ENCODE data around the gene NFAM1. TPM values are rescaled to one million over a fixed set of nuclear protein-coding genes. Genes with fewer than 3 reads are reported as not detected.
A peak's percentile ranks its signal among the peaks of the same experiment; 100 is the strongest.

The NFAM1 gene
- total RNA-seq, 2 experiments from 2014 or later, result 0.11 to 0.21 TPM

DNA sequence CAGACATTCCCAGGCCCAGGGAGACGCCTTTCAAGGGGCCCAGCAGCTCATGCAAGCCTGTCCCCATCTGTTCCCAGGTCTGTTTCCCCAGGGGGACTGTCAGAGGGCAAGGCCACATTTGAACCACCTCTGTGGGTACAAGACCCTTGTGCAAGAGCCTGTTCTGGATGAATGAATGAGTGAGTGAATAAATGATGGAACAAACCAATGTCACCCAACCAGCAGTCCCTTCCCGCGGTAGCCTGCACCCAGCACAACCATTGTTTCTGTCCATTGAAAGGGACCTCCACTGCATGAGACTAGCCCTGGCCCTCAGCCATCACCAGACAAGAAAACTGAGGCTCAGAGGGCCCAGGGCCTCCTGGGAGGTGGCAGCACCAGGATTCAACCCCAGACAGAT is 92.1 kb downstream of the NFAM1 start:
- ChIA-PET POLR2A (interaction anchor here (0.8 kb wide), 1 partner anchor 15 kb away, joined by 4 read pairs; no protein-coding TSS in a partner anchor), CTCF (interaction anchor here (0.7 kb wide), 1 partner anchor 77 kb away, joined by 3 read pairs; no protein-coding TSS in a partner anchor)
- DNase-seq (no peak), ATAC-seq (no peak)
- Mint-ChIP-seq H3K9me3 (ENCODE audit: low read depth) (no peaks in the 10 kb centered on the region), H3K27me3 (no peaks in the 10 kb centered on the region), H3K36me3 (ENCODE audit: low read depth) (no peaks in the 10 kb centered on the region), H3K4me3 (no peak overlapping the region), H3K27ac (no peak overlapping the region), H3K4me1 (peaks cover 13% of the 10 kb centered on the region)
- intact Hi-C loops (cut with DNase I, micrococcal nuclease), result no loop called here

DNA sequence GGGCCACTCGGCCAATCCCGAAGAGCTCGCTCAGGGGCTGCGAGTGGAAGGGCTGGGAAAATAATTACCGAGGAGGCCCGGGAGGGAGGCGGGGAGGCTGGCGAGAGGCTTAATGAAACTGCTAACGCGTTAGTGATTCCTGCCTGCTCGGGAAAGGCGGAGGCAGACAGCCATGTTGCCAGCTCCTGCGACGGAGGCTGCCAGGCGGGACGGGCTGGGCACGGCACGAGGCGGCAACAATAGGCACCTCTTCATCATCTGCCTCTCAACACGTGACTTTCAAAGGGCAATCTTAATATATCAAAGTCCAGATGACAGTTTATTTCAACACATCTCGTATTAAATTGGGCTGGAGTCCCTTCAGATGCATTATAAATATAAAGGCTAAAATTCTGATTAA is 93.7 kb downstream of the NFAM1 start:
- H3K36me3 Mint-ChIP-seq (ENCODE audit: low read depth), result no peaks in the 10 kb centered on the region
- no peaks in the 10 kb centered on the region for H3K27me3 Mint-ChIP-seq
- H3K4me3 Mint-ChIP-seq, result no peak overlapping the region
- intact Hi-C loops (cut with DNase I, micrococcal nuclease), result no loop called here
- ChIA-PET POLR2A (no interaction called here), CTCF (no interaction called here)
- H3K9me3 Mint-ChIP-seq (ENCODE audit: low read depth), result no peaks in the 10 kb centered on the region
- H3K4me1 Mint-ChIP-seq, result peaks cover 17% of the 10 kb centered on the region
- DNase-seq (no peak), ATAC-seq (no peak)
- H3K27ac Mint-ChIP-seq, result no peak overlapping the region

DNA sequence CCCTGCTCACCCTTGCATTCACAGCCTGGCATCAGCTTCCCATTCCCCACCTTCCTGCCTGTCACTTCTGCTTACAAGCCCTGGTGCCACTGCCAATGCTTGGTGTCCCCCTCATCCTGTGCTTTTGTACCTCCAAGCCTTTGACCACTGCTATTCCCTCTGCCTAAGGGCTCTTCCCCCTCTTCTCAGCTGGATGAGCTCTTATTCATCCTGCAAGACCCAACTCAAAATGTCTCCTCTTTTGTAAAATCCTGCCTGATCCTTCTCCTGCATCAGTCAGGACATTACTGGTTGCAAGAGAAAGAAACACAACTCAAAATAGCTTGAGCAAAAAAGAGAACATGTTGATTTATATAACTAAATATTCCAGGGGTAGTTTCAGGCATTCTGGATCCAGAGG is 94.8 kb downstream of the NFAM1 start:
- H3K27ac Mint-ChIP-seq, result no peak overlapping the region
- H3K9me3 Mint-ChIP-seq (ENCODE audit: low read depth), result no peaks in the 10 kb centered on the region
- no peak overlapping the region for H3K4me3 Mint-ChIP-seq
- ATAC-seq, result no peak
- no peaks in the 10 kb centered on the region for H3K36me3 Mint-ChIP-seq (ENCODE audit: low read depth)
- intact Hi-C loops (cut with DNase I, micrococcal nuclease), result no loop called here
- POLR2A ChIA-PET, result no interaction called here
- no peaks in the 10 kb centered on the region for H3K27me3 Mint-ChIP-seq
- peaks cover 19% of the 10 kb centered on the region for H3K4me1 Mint-ChIP-seq
- DNase-seq, result no peak
- CTCF ChIA-PET, result interaction anchor here (0.5 kb wide), 2 partner anchors 15 to 87 kb away, joined by 3 read pairs; no protein-coding TSS in a partner anchor

DNA sequence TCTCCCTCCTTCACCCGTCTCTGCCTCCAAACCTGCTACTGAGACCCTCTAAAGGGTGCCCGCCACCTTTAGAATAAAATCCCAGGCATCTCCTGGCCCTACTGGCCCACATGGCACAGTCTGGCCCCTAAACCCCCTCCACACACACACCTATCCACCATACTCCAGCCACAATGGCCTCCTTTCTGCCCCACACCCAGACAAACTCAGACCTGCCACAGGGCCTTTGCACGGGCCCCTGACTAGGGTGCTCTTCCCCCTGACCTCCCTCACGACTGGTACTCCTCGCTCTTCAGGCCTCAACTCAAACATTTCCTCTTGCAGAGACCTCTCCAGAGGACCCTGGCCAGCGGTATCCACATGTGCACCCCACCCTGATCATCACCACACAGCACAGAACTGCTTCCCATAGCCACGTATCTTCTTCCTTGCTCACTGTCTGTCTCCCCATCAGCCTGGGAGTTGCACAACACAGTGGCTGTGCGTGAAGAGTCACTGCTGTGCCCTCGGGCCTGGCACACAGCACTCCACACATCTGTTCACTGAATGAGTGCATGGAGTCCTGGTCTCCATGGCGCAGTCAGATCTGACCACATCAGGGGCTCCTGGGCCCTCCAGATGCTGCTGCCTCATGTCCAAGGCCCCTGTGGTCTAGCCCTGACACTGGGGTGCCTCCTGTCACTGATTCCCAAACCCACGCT is 95.5 kb downstream of the NFAM1 start:
- Mint-ChIP-seq H3K36me3 (ENCODE audit: low read depth) (no peaks in the 10 kb centered on the region), H3K4me1 (peaks cover 13% of the 10 kb centered on the region), H3K9me3 (ENCODE audit: low read depth) (no peaks in the 10 kb centered on the region), H3K27me3 (no peaks in the 10 kb centered on the region), H3K27ac (no peak overlapping the region), H3K4me3 (no peak overlapping the region)
- POLR2A ChIA-PET, result no interaction called here
- CTCF ChIA-PET, result interaction anchor here (0.5 kb wide), 1 partner anchor 88 kb away, joined by 3 read pairs; no protein-coding TSS in a partner anchor
- intact Hi-C loops (cut with DNase I, micrococcal nuclease), result no loop called here
- DNase-seq (no peak), ATAC-seq (no peak)

DNA sequence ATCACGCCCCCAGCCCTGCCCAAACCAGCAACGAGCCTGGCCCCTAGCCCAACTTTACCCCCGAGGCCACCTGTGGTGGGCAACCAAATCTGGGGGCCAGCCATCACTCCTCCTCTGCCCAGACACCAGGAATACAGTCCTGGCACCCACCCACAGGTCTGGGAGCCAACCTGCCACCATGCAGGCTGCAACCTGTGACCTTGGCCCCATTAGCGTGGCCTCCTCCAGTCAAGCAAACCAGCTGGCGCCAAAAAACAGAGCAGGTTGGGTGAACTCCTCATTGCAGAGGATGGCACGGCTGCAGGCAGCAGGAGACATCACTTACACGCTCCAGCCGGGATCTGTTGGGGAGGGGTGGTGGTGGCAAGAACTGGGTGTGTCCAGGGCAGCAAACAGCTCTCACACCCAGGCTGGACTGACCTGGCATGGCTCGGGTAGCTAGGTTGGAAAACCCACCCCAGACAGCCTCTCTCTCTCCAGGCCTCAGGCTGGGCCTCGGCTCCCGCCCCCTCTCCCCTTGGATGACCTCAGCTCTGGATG is 96.3 kb downstream of the NFAM1 start:
- Mint-ChIP-seq H3K36me3 (ENCODE audit: low read depth) (no peaks in the 10 kb centered on the region), H3K27me3 (no peaks in the 10 kb centered on the region), H3K27ac (no peak overlapping the region), H3K9me3 (ENCODE audit: low read depth) (no peaks in the 10 kb centered on the region), H3K4me1 (peaks cover 14% of the 10 kb centered on the region), H3K4me3 (no peak overlapping the region)
- ChIA-PET CTCF (interaction anchor here (0.6 kb wide), 1 partner anchor 412 kb away, joined by 3 read pairs; no protein-coding TSS in a partner anchor), POLR2A (no interaction called here)
- intact Hi-C loops (cut with DNase I, micrococcal nuclease), result no loop called here
- DNase-seq (no peak), ATAC-seq (no peak)

DNA sequence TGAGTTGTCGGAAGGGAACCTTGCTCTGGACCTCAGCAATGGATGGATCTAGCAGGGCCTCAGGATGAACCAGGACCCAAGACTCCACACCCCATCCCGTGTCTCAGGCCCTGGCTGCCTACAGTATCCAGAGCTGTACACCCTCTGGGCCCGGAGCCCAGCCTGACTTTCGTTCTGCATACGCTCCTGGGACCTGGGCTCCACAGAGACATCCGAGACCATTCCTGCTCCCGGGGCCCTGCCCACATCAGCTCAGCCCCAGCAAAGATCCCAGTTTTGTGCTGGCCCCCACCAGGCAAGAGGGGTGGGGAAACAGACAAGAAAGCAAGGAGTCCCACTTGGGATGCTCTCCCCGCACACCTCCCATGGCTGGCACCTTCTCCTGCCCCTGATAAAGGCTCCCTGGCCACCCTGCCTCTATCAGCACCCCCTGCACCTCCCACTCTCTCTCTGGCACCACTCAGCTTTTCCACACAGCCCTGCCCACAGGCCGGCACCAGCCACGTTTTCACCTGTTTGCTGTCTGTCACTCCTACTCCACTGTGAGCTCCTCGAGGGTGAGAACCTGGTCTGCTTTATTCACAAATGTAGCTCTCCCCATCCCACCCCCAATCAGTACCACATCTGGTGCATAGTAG is 97.2 kb downstream of the NFAM1 start:
- H3K27ac Mint-ChIP-seq, result no peak overlapping the region
- H3K36me3 Mint-ChIP-seq (ENCODE audit: low read depth), result no peaks in the 10 kb centered on the region
- ChIA-PET CTCF (interaction anchor here (0.6 kb wide), 1 partner anchor 412 kb away, joined by 3 read pairs; no protein-coding TSS in a partner anchor), POLR2A (no interaction called here)
- peak; percentile 44 for ATAC-seq
- no peak overlapping the region for H3K4me3 Mint-ChIP-seq
- H3K9me3 Mint-ChIP-seq (ENCODE audit: low read depth), result no peaks in the 10 kb centered on the region
- intact Hi-C loops (cut with DNase I, micrococcal nuclease), result no loop called here
- DNase-seq, result peak; percentile 31
- H3K27me3 Mint-ChIP-seq, result no peaks in the 10 kb centered on the region
- H3K4me1 Mint-ChIP-seq, result peaks cover 16% of the 10 kb centered on the region

DNA sequence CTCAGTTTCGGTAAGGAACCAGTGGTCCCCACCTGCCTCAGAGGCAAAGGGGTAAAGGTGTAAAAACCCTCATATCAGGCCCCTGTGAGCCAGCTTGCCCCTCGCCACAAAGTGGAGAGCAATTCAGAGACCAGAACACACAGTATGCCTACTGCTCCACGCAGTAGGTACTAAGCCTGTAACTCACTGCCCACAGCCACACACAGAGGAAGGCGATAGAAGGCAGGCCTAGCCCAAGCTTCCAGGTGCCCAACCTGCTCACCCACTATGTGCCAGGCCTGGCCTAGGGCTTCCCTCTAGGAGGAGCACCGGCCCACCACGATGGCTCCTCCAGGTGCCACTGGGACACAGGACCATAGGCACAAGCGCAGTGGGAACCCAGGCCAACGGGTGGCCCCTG is 98.7 kb downstream of the NFAM1 start:
- no peaks in the 10 kb centered on the region for H3K9me3 Mint-ChIP-seq (ENCODE audit: low read depth)
- CTCF ChIA-PET, result no interaction called here
- no peaks in the 10 kb centered on the region for H3K36me3 Mint-ChIP-seq (ENCODE audit: low read depth)
- H3K27me3 Mint-ChIP-seq, result no peaks in the 10 kb centered on the region
- POLR2A ChIA-PET, result no interaction called here
- ATAC-seq, result no peak
- H3K27ac Mint-ChIP-seq, result no peak overlapping the region
- H3K4me1 Mint-ChIP-seq, result peaks cover 21% of the 10 kb centered on the region
- H3K4me3 Mint-ChIP-seq, result no peak overlapping the region
- DNase-seq, result no peak
- intact Hi-C loops (cut with DNase I, micrococcal nuclease), result no loop called here

DNA sequence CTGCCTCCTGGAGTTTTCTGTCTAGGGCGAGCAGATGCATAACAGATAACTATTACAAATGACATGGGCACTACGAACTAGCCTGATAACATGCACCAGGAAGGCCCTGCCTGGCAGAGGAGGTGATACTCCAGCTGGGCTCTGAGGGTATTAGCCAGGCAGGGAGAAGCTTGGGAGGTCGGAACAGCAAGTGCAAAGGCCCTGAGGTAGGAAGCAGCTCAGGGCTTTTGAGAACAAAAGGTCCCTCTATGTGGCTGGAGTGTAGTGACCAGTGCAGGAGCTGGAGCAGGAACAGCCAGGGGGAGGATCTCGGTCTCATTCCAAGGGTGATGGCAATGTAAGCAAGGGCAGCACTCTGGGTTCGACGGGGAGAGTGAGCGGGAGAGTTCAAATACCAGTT is 100.1 kb downstream of the NFAM1 start:
- H3K27me3 Mint-ChIP-seq, result no peaks in the 10 kb centered on the region

DNA sequence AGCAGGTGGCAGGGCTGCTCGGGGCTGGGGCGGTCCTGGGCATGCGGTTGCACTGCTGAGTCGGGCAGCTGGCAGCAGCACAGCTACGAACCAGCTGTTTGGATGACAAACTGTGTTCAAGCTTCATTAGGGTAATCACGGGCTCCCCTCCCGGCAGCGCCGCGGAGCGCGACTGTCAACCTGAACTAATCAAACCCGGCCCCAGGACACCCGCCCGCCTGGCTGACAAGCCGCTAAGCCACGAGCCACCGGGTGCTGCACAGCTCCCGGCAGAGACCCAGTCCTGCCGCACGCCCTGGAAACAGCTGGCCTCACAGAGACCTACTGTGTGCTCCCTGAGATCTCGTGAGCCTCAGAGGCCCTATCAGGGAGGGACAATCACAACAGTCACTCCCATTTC is 101.2 kb downstream of the NFAM1 start:
- POLR2A ChIA-PET, result no interaction called here
- CTCF ChIA-PET, result interaction anchor here (0.6 kb wide), 1 partner anchor 992 kb away, joined by 4 read pairs; no protein-coding TSS in a partner anchor
- H3K27me3 Mint-ChIP-seq, result no peaks in the 10 kb centered on the region

More for the DNA sequence above, 100.1 kb downstream of the NFAM1 start:
- ATAC-seq (no peak), DNase-seq (no peak)
- POLR2A ChIA-PET, result no interaction called here
- intact Hi-C loops (cut with DNase I, micrococcal nuclease), result no loop called here
- no peaks in the 10 kb centered on the region for H3K9me3 Mint-ChIP-seq (ENCODE audit: low read depth)
- no peaks in the 10 kb centered on the region for H3K36me3 Mint-ChIP-seq (ENCODE audit: low read depth)
- no peak overlapping the region for H3K4me3 Mint-ChIP-seq
- no peak overlapping the region for H3K27ac Mint-ChIP-seq
- CTCF ChIA-PET, result no interaction called here
- H3K4me1 Mint-ChIP-seq, result peaks cover 35% of the 10 kb centered on the region

More for the DNA sequence above, 101.2 kb downstream of the NFAM1 start:
- ATAC-seq (no peak), DNase-seq (no peak)
- no peak overlapping the region for H3K4me3 Mint-ChIP-seq
- peaks cover 45% of the 10 kb centered on the region for H3K4me1 Mint-ChIP-seq
- H3K9me3 Mint-ChIP-seq (ENCODE audit: low read depth), result no peaks in the 10 kb centered on the region
- intact Hi-C loops (cut with DNase I, micrococcal nuclease), result no loop called here
- no peaks in the 10 kb centered on the region for H3K36me3 Mint-ChIP-seq (ENCODE audit: low read depth)
- no peak overlapping the region for H3K27ac Mint-ChIP-seq

Other genes with a start within 250 kb of the NFAM1 start
- gene TCF20, start 161.8 kb downstream of the NFAM1 start, total RNA-seq, result 10 to 100 TPM; 64.1 to 68.3 TPM
- gene RRP7A, start 87.4 kb upstream of the NFAM1 start, total RNA-seq, result 10 to 100 TPM; 95.6 to 98.1 TPM
- gene SERHL2, start 121.6 kb upstream of the NFAM1 start, total RNA-seq, result 1 to 10 TPM in 1 of 2 experiments, under 1 TPM in 1; 0.78 to 2.1 TPM
- 10 to 100 TPM; 77.6 to 88.6 TPM for gene POLDIP3, start 182.5 kb upstream of the NFAM1 start, total RNA-seq
- under 1 TPM; 0.54 to 0.69 TPM for gene ATP5MGL, start 208.2 kb upstream of the NFAM1 start, total RNA-seq
- 100 to 1,000 TPM in 1 of 2 experiments, 10 to 100 TPM in 1; 79.5 to 101 TPM for gene CYB5R3, start 217.0 kb upstream of the NFAM1 start, total RNA-seq

All from activated CD4-positive, alpha-beta T cell treated with anti-CD3 and anti-CD28 coated beads for 36 hours (primary cell).